DLD1 (cell line): ENCODE measurements around the gene ONECUT3.

Experiments used
- in situ Hi-C: cut with HindIII; loops from 2 replicates; pipeline ENCODE4 v1.10.0; 2017; ENCODE audit warnings: low sequenced_read_pairs

Gene ONECUT3

GRCh38 chr19:1813192-1814182, 60.2 kb downstream of the ONECUT3 start:
- in situ Hi-C loops = no loop called here

GRCh38 chr19:1814391-1814790, 61.1 kb downstream of the ONECUT3 start:
- in situ Hi-C loops = no loop called here

GRCh38 chr19:1814833-1815604, 61.7 kb downstream of the ONECUT3 start:
- in situ Hi-C loops = no loop called here

GRCh38 chr19:1815605-1816529, 62.6 kb downstream of the ONECUT3 start:
- in situ Hi-C loops = no loop called here

- in situ Hi-C loops = no loop called here
These were observed 63.4 kb downstream of the ONECUT3 start for GRCh38 chr19:1816530-1817298.

GRCh38 chr19:1817553-1818179, 64.4 kb downstream of the ONECUT3 start:
- in situ Hi-C loops = no loop called here

GRCh38 chr19:1818549-1819195, 65.4 kb downstream of the ONECUT3 start:
- in situ Hi-C loops = no loop called here

GRCh38 chr19:1819341-1820255, 66.3 kb downstream of the ONECUT3 start:
- in situ Hi-C loops = no loop called here

- in situ Hi-C loops = no loop called here
These were observed 68.9 kb downstream of the ONECUT3 start for GRCh38 chr19:1822210-1822609.

- in situ Hi-C loops = no loop called here
These were observed 69.7 kb downstream of the ONECUT3 start for GRCh38 chr19:1823020-1823419.

- in situ Hi-C loops = no loop called here
These were observed 70.4 kb downstream of the ONECUT3 start for GRCh38 chr19:1823539-1824251.

- in situ Hi-C loops = no loop called here
These were observed 70.9 kb downstream of the ONECUT3 start for GRCh38 chr19:1824252-1824622.

GRCh38 chr19:1825909-1826556, 72.7 kb downstream of the ONECUT3 start:
- in situ Hi-C loops = no loop called here

GRCh38 chr19:1826557-1827521, 73.5 kb downstream of the ONECUT3 start:
- in situ Hi-C loops = no loop called here

- in situ Hi-C loops = no loop called here
These were observed 74.4 kb downstream of the ONECUT3 start for GRCh38 chr19:1827566-1828278.
